Esophagus muscularis mucosa (tissue), 4 donors: ENCODE data around the gene TBCD. TPM values are rescaled to one million over a fixed set of nuclear protein-coding genes. Genes with fewer than 3 reads are reported as not detected.

Source experiments
- DNase-seq: peaks from one replicate; pipeline ENCODE4 v3.0.0-alpha.2; 2017; ENCODE audit errors: extremely low spot score
- H3K27ac ChIP-seq, 4 donors: fragments of 200-600 bp; sonication (generic); replicated peaks in 1 of 4; 1 replicate in 3 of 4; 2 replicates in 1 of 4; pipeline ENCODE4 v1.5.1; 2016 to 2019; ENCODE audit warnings: mild to moderate bottlenecking in 1 of 4
- H3K27me3 ChIP-seq, 4 donors: fragments of 200-600 bp; sonication (generic); one replicate each; pipeline versions ENCODE4 v1.5.1 to v1.6.0; 2016 to 2019
- H3K36me3 ChIP-seq, 4 donors: fragments of 200-600 bp; sonication (generic); one replicate each; pipeline ENCODE4 v1.5.1; 2016 to 2019
- H3K4me1 ChIP-seq, 4 donors: fragments of 200-600 bp; sonication (generic); one replicate each; pipeline ENCODE4 v1.5.1; 2016 to 2019
- H3K4me3 ChIP-seq, 4 donors: fragments of 200-600 bp; sonication (generic); 1 replicate in 2 of 4; 2 replicates in 2 of 4; pipeline ENCODE4 v1.5.1; 2016 to 2019; ENCODE audit warnings: mild to moderate bottlenecking in 4 of 4, moderate library complexity in 1 of 4
- H3K9me3 ChIP-seq, 4 donors: fragments of 200-600 bp; sonication (generic); 1 replicate in 3 of 4; 2 replicates in 1 of 4; pipeline ENCODE4 v1.5.1; 2016 to 2019
- EP300 ChIP-seq: sonication (generic); formaldehyde crosslinking; IDR thresholded peaks from one replicate; pipeline ENCODE4 v1.6.1; 2017; ENCODE audit warnings: antibody characterized with exemption
- POLR2A ChIP-seq: fragments of 450-650 bp; IDR thresholded peaks from one replicate; pipeline ENCODE4 v1.6.1; 2017; ENCODE audit warnings: antibody characterized with exemption, moderate library complexity, mild to moderate bottlenecking, low read depth
- POLR2AphosphoS5 ChIP-seq, 2 donors: sonication (generic); formaldehyde crosslinking; IDR thresholded peaks; one replicate each; pipeline ENCODE4 v1.6.1; 2017; ENCODE audit warnings: antibody characterized with exemption in 2 of 2
- WGBS: methylation state at CpG from one replicate; pipeline ENCODE4 v1.1.5; 2018; 5-methylcytosine and 5-hydroxymethylcytosine counted together
- intact Hi-C: fragments of 100-400 bp; cut with DNase I; formaldehyde crosslinking; loops from one replicate; pipeline ENCODE4 v1.15.1; 2023
- total RNA-seq, 4 donors: library from RNA; depleted of rRNA; stranded (reverse); fragments of >200 nt; gene quantifications; one replicate each; pipeline versions ENCODE4 v1.1.0 to v1.2.1, GENCODE V29; 2016
- TF ChIP-seq, protein P1 (sequence below), 3 experiments: fragments of 200-600 bp in 2 of 3; fragments of 450-650 bp in 1 of 3; sonication (generic) in 2 of 3; IDR thresholded peaks; one replicate each; pipeline ENCODE4 v1.5.1; 2017 to 2019; ENCODE audit warnings: antibody characterized with exemption in 3 of 3, mild to moderate bottlenecking in 2 of 3, moderate library complexity in 1 of 3

Gene TBCD
- total RNA-seq, 4 donors from 2014 or later, result 38.1 to 56.7 (median 53.6) TPM

GRCh38 chr17:82933911-82934310 is 182.0 kb downstream of the TBCD start:
- intact Hi-C loops, result no loop called here
- Histone ChIP-seq H3K9me3 (no peaks in the 10 kb centered on the region), H3K27me3 (no peaks in the 10 kb centered on the region), H3K4me3 (no peak overlapping the region), H3K36me3 (peaks cover 36 to 100% (median 93%) of the 10 kb centered on the region in 4 donors), H3K27ac (no peak overlapping the region), H3K4me1 (peaks cover 0 to 14% (median 10%) of the 10 kb centered on the region in 4 donors)
- WGBS, result 96% methylated on average over 9 of the region's 15 CpGs
- DNase-seq, result no peak
- TF ChIP-seq POLR2AphosphoS5 (IDR thresholded peaks at IDR 0.05) (no peak), POLR2A (no peak), EP300 (no peak)
- TF ChIP-seq, protein P1, sequence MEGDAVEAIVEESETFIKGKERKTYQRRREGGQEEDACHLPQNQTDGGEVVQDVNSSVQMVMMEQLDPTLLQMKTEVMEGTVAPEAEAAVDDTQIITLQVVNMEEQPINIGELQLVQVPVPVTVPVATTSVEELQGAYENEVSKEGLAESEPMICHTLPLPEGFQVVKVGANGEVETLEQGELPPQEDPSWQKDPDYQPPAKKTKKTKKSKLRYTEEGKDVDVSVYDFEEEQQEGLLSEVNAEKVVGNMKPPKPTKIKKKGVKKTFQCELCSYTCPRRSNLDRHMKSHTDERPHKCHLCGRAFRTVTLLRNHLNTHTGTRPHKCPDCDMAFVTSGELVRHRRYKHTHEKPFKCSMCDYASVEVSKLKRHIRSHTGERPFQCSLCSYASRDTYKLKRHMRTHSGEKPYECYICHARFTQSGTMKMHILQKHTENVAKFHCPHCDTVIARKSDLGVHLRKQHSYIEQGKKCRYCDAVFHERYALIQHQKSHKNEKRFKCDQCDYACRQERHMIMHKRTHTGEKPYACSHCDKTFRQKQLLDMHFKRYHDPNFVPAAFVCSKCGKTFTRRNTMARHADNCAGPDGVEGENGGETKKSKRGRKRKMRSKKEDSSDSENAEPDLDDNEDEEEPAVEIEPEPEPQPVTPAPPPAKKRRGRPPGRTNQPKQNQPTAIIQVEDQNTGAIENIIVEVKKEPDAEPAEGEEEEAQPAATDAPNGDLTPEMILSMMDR (IDR thresholded peaks at IDR 0.05), result no peak

GRCh38 chr17:82935966-82936767 is 184.3 kb downstream of the TBCD start:
- 94% methylated on average over 27 of the region's 27 CpGs for WGBS
- Histone ChIP-seq H3K27me3 (no peaks in the 10 kb centered on the region), H3K4me1 (peaks cover 0 to 12% (median 9%) of the 10 kb centered on the region in 4 donors), H3K36me3 (peaks cover 31 to 100% (median 93%) of the 10 kb centered on the region in 4 donors), H3K4me3 (no peak overlapping the region), H3K9me3 (no peaks in the 10 kb centered on the region), H3K27ac (no peak overlapping the region)
- DNase-seq, result no peak
- no peak for TF ChIP-seq POLR2AphosphoS5 (IDR thresholded peaks at IDR 0.05)
- no peak for TF ChIP-seq EP300
- TF ChIP-seq POLR2A, result no peak
- TF ChIP-seq, protein P1 (IDR thresholded peaks at IDR 0.05), result no peak
- intact Hi-C loops, result no loop called here

DNA sequence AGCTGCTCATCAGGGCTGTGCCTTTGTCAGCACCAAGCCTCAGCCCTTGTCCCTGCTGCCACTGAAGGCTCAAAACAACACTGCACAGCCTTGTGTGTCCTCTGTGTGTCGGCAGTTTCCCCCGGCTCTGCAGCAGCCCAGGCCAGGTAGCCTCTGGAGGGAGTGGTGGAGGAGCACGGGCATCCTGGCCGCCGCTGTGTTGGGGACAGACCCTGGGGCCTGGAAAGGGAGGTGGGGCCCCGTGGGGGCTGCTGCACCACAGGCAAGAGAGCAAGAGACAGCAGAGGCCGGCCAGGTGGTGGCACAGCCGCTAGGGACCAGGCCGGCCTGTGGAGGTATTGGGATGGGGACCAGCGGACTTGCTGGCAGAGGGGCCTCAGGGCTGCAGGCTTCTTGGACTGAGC is 184.9 kb downstream of the TBCD start:
- H3K27ac ChIP-seq, result no peak overlapping the region
- TF ChIP-seq POLR2A, result no peak
- TF ChIP-seq, protein P1 (IDR thresholded peaks at IDR 0.05), result no peak
- no peak for TF ChIP-seq POLR2AphosphoS5 (IDR thresholded peaks at IDR 0.05)
- no peak for TF ChIP-seq EP300
- 100% methylated on average over 7 of the region's 10 CpGs for WGBS
- intact Hi-C loops, result no loop called here
- no peak overlapping the region for H3K4me3 ChIP-seq
- H3K36me3 ChIP-seq, result peaks cover 37 to 100% (median 95%) of the 10 kb centered on the region in 4 donors
- no peak for DNase-seq
- no peaks in the 10 kb centered on the region for H3K27me3 ChIP-seq
- H3K9me3 ChIP-seq, result no peaks in the 10 kb centered on the region
- peaks cover 0 to 6% (median 3%) of the 10 kb centered on the region in 4 donors for H3K4me1 ChIP-seq

GRCh38 chr17:82937411-82938371 is 185.8 kb downstream of the TBCD start:
- Histone ChIP-seq H3K4me1 (no peaks in the 10 kb centered on the region), H3K36me3 (peaks cover 45 to 100% (median 97%) of the 10 kb centered on the region in 4 donors), H3K27me3 (no peaks in the 10 kb centered on the region), H3K27ac (no peak overlapping the region), H3K9me3 (no peaks in the 10 kb centered on the region), H3K4me3 (no peak overlapping the region)
- TF ChIP-seq POLR2AphosphoS5 (IDR thresholded peaks at IDR 0.05) (no peak), EP300 (no peak), POLR2A (no peak)
- TF ChIP-seq, protein P1 (IDR thresholded peaks at IDR 0.05), result no peak
- DNase-seq, result no peak
- 97% methylated on average over 17 of the region's 53 CpGs for WGBS
- intact Hi-C loops, result no loop called here
